ENCODE data around the gene CCK. TPM values are rescaled to one million over a fixed set of nuclear protein-coding genes. Genes with fewer than 3 reads are reported as not detected.

The CCK gene
- total and polyA plus RNA-seq, 2 experiments from 2014 or later: 0.97 TPM; not detected in 1

GRCh38 chr3:42216931-42217333 is 49.1 kb downstream of the CCK start:
- Histone ChIP-seq H3K9me3 (ENCODE audit: low read depth) (no peaks in the 10 kb centered on the region), H3K4me1 (ENCODE audit: insufficient read depth) (peaks cover 3% of the 10 kb centered on the region), H3K4me3 (no peak overlapping the region), H3K9me2 (replicated peaks; ENCODE audit: insufficient read depth) (no peaks in the 10 kb centered on the region), H3K36me3 (replicated peaks; ENCODE audit: insufficient read depth, low read depth) (no peaks in the 10 kb centered on the region), H3K79me2 (no peaks in the 10 kb centered on the region), H3K27me3 (no peaks in the 10 kb centered on the region), H2AFZ (no peak overlapping the region), H3K27ac (no peak overlapping the region), H4K20me1 (ENCODE audit: insufficient read depth, poor library complexity, severe bottlenecking) (no peaks in the 10 kb centered on the region), H3K4me2 (no peak overlapping the region)
- no peak for DNase-seq (ENCODE audit: low spot score)
- no peak for TF ChIP-seq EZH2 (IDR thresholded peaks at IDR 0.05; ENCODE audit: borderline replicate concordance)
- no peak for TF ChIP-seq EZH2phosphoT487 (IDR thresholded peaks at IDR 0.05; ENCODE audit: low read depth, severe bottlenecking, unreplicated experiment)
- WGBS (ENCODE audit: low lambda C conversion rate, missing lambda C conversion rate): 64% methylated on average over 5 of the region's 5 CpGs

DNA sequence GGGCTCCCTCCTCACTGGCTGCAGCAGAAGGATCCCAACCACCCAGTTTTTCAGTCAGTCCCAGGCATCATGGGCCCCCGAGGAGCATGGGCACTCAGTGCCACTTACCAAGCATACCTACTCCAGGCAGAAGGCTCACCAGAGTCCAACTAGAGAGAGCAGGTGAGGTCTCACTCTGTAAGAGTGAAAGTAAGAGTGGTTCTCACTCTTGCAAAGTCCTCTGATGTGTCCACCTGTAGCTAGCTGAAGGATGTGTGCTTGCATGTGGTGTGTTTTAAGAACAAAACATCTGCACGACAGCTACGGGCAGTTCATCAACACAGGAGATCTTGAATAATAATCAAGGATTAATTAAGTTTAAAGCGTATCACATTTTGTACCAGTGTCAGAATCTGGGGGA is 49.7 kb downstream of the CCK start:
- Histone ChIP-seq H3K27ac (no peak overlapping the region), H3K27me3 (no peaks in the 10 kb centered on the region), H3K4me1 (ENCODE audit: insufficient read depth) (peaks cover 3% of the 10 kb centered on the region), H4K20me1 (ENCODE audit: insufficient read depth, poor library complexity, severe bottlenecking) (no peaks in the 10 kb centered on the region), H3K9me2 (replicated peaks; ENCODE audit: insufficient read depth) (no peaks in the 10 kb centered on the region), H3K79me2 (no peaks in the 10 kb centered on the region), H3K4me2 (no peak overlapping the region), H3K36me3 (replicated peaks; ENCODE audit: insufficient read depth, low read depth) (no peaks in the 10 kb centered on the region), H3K4me3 (no peak overlapping the region), H2AFZ (no peak overlapping the region), H3K9me3 (ENCODE audit: low read depth) (no peaks in the 10 kb centered on the region)
- DNase-seq (ENCODE audit: low spot score): no peak
- WGBS (ENCODE audit: low lambda C conversion rate, missing lambda C conversion rate): 90% methylated on average over 4 of the region's 4 CpGs
- TF ChIP-seq EZH2phosphoT487 (IDR thresholded peaks at IDR 0.05; ENCODE audit: low read depth, severe bottlenecking, unreplicated experiment): no peak
- no peak for TF ChIP-seq EZH2 (IDR thresholded peaks at IDR 0.05; ENCODE audit: borderline replicate concordance)
- TF ChIP-seq CTCF (IDR thresholded peaks at IDR 0.05; ENCODE audit: poor library complexity): no peak

DNA sequence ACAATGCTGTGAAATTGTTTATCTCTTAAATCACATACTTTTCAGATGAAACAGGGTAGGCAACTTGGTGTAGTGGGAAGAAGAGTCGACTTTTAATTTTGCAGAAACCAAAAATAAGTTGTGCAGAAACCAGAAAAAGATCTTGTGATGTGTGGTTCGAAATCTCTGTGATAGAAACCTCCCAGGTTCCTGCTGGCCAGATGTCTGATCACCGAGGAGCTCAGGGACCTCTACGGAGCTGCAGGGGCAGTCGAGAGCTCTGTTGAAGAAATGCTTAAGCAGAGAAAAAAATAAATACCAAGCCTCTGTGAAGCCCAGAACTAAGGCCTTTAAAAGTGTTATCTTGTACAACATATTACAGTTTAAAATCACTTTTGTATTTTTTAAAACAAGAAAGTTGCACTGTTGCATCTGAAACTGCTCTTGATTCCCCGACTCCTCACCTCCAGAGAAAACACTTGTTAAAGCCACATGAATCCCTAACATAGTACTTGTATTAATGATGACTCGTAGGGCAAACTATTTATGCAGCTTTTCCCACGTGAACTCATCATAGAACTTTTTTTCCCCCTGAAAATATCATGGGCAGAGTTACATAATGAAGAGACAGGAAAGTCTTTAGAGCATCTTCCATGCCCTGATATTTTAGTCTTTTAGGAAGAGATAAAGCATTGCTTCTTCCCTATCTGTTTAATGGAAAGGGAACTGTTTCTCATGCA is 51.3 kb downstream of the CCK start:
- H3K36me3 ChIP-seq (replicated peaks; ENCODE audit: insufficient read depth, low read depth): no peaks in the 10 kb centered on the region
- TF ChIP-seq EZH2 (IDR thresholded peaks at IDR 0.05; ENCODE audit: borderline replicate concordance) (no peak), EZH2phosphoT487 (IDR thresholded peaks at IDR 0.05; ENCODE audit: low read depth, severe bottlenecking, unreplicated experiment) (no peak), CTCF (IDR thresholded peaks at IDR 0.05; ENCODE audit: poor library complexity) (no peak)
- no peaks in the 10 kb centered on the region for H3K79me2 ChIP-seq
- no peaks in the 10 kb centered on the region for H3K9me3 ChIP-seq (ENCODE audit: low read depth)
- 71% methylated on average over 8 of the region's 8 CpGs for WGBS (ENCODE audit: low lambda C conversion rate, missing lambda C conversion rate)
- H3K4me3 ChIP-seq: no peak overlapping the region
- H4K20me1 ChIP-seq (ENCODE audit: insufficient read depth, poor library complexity, severe bottlenecking): no peaks in the 10 kb centered on the region
- H3K27ac ChIP-seq: no peak overlapping the region
- DNase-seq (ENCODE audit: low spot score): no peak
- no peak overlapping the region for H2AFZ ChIP-seq
- no peaks in the 10 kb centered on the region for H3K27me3 ChIP-seq
- H3K4me1 ChIP-seq (ENCODE audit: insufficient read depth): peaks cover 3% of the 10 kb centered on the region
- H3K9me2 ChIP-seq (replicated peaks; ENCODE audit: insufficient read depth): no peaks in the 10 kb centered on the region
- H3K4me2 ChIP-seq: no peak overlapping the region

GRCh38 chr3:42214064-42214463 is 51.9 kb downstream of the CCK start:
- H3K4me3 ChIP-seq: no peak overlapping the region
- no peaks in the 10 kb centered on the region for H3K36me3 ChIP-seq (replicated peaks; ENCODE audit: insufficient read depth, low read depth)

More at GRCh38 chr3:42214064-42214463, 51.9 kb downstream of the CCK start:
- no peaks in the 10 kb centered on the region for H4K20me1 ChIP-seq (ENCODE audit: insufficient read depth, poor library complexity, severe bottlenecking)
- TF ChIP-seq EZH2phosphoT487 (IDR thresholded peaks at IDR 0.05; ENCODE audit: low read depth, severe bottlenecking, unreplicated experiment) (no peak), EZH2 (IDR thresholded peaks at IDR 0.05; ENCODE audit: borderline replicate concordance) (no peak), CTCF (IDR thresholded peaks at IDR 0.05; ENCODE audit: poor library complexity) (no peak)
- no peak for DNase-seq (ENCODE audit: low spot score)
- no peak overlapping the region for H3K4me2 ChIP-seq
- WGBS (ENCODE audit: low lambda C conversion rate, missing lambda C conversion rate): 60% methylated on average over 2 of the region's 2 CpGs
- no peaks in the 10 kb centered on the region for H3K27me3 ChIP-seq
- peaks cover 3% of the 10 kb centered on the region for H3K4me1 ChIP-seq (ENCODE audit: insufficient read depth)
- no peak overlapping the region for H3K27ac ChIP-seq
- no peak overlapping the region for H2AFZ ChIP-seq
- H3K79me2 ChIP-seq: no peaks in the 10 kb centered on the region
- H3K9me3 ChIP-seq (ENCODE audit: low read depth): no peaks in the 10 kb centered on the region
- no peaks in the 10 kb centered on the region for H3K9me2 ChIP-seq (replicated peaks; ENCODE audit: insufficient read depth)
